ENCODE data around the gene S1PR3. TPM values are rescaled to one million over a fixed set of nuclear protein-coding genes. Genes with fewer than 3 reads are reported as not detected.

The S1PR3 gene
- total and polyA plus RNA-seq, 4 donors = 1.4 to 4.5 (median 2.9) TPM

- Histone ChIP-seq H3K36me3 (ENCODE audit: control insufficient read depth in 4 of 4, insufficient read depth in 3 of 4, low read depth in 1 of 4, low read length in 3 of 4) (no peaks in the 10 kb centered on the region), H3K9ac (ENCODE audit: low read depth in 1 of 2, low read length in 2 of 2) (no peak overlapping the region), H3K27ac (ENCODE audit: low read depth in 1 of 2, low read length in 2 of 2) (no peak overlapping the region), H3K9me3 (ENCODE audit: control insufficient read depth in 4 of 4, low read length in 3 of 4) (no peaks in the 10 kb centered on the region), H3K4me3 (ENCODE audit: low read depth in 1 of 3, low read length in 3 of 3) (no peak overlapping the region), H3K4me1 (ENCODE audit: control insufficient read depth in 4 of 4, insufficient read depth in 4 of 4, low read length in 3 of 4) (no peaks in the 10 kb centered on the region), H3K27me3 (ENCODE audit: control insufficient read depth in 4 of 4, insufficient read depth in 4 of 4, low read length in 3 of 4) (no peaks in the 10 kb centered on the region)
- TF ChIP-seq, protein P1, sequence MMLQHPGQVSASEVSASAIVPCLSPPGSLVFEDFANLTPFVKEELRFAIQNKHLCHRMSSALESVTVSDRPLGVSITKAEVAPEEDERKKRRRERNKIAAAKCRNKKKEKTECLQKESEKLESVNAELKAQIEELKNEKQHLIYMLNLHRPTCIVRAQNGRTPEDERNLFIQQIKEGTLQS (IDR thresholded peaks at IDR 0.05) = no peak
- TF ChIP-seq RAD21 (IDR thresholded peaks at IDR 0.05) (no peak), YY1 (IDR thresholded peaks at IDR 0.05) (no peak), REST (IDR thresholded peaks at IDR 0.05) (no peak), EGR1 (IDR thresholded peaks at IDR 0.05; ENCODE audit: low read depth in 2 of 2) (no peak), FOXA2 (IDR thresholded peaks at IDR 0.05) (no peak), ZBTB33 (IDR thresholded peaks at IDR 0.05) (no peak), SP1 (IDR thresholded peaks at IDR 0.05) (no peak), HNF4A (conservative IDR thresholded peaks at IDR 0.05) (no peak), NR2F2 (IDR thresholded peaks at IDR 0.05) (no peak), GABPA (IDR thresholded peaks at IDR 0.05 in 1 of 2, conservative IDR thresholded peaks at IDR 0.05 in 1 of 2) (no peak), HNF4G (IDR thresholded peaks at IDR 0.05) (no peak), FOXA1 (IDR thresholded peaks at IDR 0.05) (no peak), RXRA (IDR thresholded peaks at IDR 0.05) (no peak), TAF1 (conservative IDR thresholded peaks at IDR 0.05) (no peak), JUND (IDR thresholded peaks at IDR 0.05) (no peak)
- TF ChIP-seq, protein P2, sequence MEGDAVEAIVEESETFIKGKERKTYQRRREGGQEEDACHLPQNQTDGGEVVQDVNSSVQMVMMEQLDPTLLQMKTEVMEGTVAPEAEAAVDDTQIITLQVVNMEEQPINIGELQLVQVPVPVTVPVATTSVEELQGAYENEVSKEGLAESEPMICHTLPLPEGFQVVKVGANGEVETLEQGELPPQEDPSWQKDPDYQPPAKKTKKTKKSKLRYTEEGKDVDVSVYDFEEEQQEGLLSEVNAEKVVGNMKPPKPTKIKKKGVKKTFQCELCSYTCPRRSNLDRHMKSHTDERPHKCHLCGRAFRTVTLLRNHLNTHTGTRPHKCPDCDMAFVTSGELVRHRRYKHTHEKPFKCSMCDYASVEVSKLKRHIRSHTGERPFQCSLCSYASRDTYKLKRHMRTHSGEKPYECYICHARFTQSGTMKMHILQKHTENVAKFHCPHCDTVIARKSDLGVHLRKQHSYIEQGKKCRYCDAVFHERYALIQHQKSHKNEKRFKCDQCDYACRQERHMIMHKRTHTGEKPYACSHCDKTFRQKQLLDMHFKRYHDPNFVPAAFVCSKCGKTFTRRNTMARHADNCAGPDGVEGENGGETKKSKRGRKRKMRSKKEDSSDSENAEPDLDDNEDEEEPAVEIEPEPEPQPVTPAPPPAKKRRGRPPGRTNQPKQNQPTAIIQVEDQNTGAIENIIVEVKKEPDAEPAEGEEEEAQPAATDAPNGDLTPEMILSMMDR (IDR thresholded peaks at IDR 0.05; ENCODE audit: low read depth, low read length, missing input control) = no peak
- TF ChIP-seq, protein P3, sequence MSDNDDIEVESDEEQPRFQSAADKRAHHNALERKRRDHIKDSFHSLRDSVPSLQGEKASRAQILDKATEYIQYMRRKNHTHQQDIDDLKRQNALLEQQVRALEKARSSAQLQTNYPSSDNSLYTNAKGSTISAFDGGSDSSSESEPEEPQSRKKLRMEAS (IDR thresholded peaks at IDR 0.05) = no peak
- no peak for DNase-seq (ENCODE audit: low spot score)
- 97% methylated on average over 2 of the region's 2 CpGs for WGBS
Measured at GRCh38 chr9:89015336-89015735, 24.1 kb downstream of the S1PR3 start.
